Measurements from ENCODE around the gene EEA1. TPM values are rescaled to one million over a fixed set of nuclear protein-coding genes. Genes with fewer than 3 reads are reported as not detected.
A peak's percentile ranks its signal among the peaks of the same experiment; 100 is the strongest.

EEA1 gene
- total and polyA plus RNA-seq, 2 of the 4 experiments (the other 2 are of a cell fraction), result 4.6 to 12.5 TPM

- Histone ChIP-seq H2BK5ac (ENCODE audit: low read depth, low read length, poor library complexity, severe bottlenecking) (peak overlapping the region; percentile 54), H3K4me2 (ENCODE audit: low read depth, low read length) (no peak overlapping the region), H2AK9ac (replicated peaks; ENCODE audit: low read depth, low read length, poor library complexity) (no peak overlapping the region), H4K91ac (ENCODE audit: insufficient read depth, low read depth, low read length) (no peak overlapping the region), H3K4ac (ENCODE audit: low read depth, low read length) (no peak overlapping the region), H3K27ac (ENCODE audit: insufficient read depth, low read length) (no peak overlapping the region), H3K9ac (ENCODE audit: low read depth, low read length) (no peak overlapping the region), H3K36me3 (ENCODE audit: control insufficient read depth, insufficient read depth, low read length) (peaks cover 17% of the 10 kb centered on the region), H2AFZ (replicated peaks; ENCODE audit: low read length, poor library complexity) (no peak overlapping the region), H4K5ac (ENCODE audit: low read depth, low read length) (no peak overlapping the region), H3K4me3 (ENCODE audit: insufficient read depth, low read depth, low read length) (no peak overlapping the region), H2BK15ac (ENCODE audit: low read depth, low read length) (no peak overlapping the region), H2BK120ac (ENCODE audit: low read depth, low read length) (no peak overlapping the region), H3K4me1 (ENCODE audit: control insufficient read depth, insufficient read depth, low read length) (peaks cover 6% of the 10 kb centered on the region), H2BK20ac (ENCODE audit: low read depth, low read length) (no peak overlapping the region), H4K20me1 (ENCODE audit: insufficient read depth, low read length) (no peaks in the 10 kb centered on the region), H3K27me3 (ENCODE audit: control insufficient read depth, insufficient read depth, low read length) (no peaks in the 10 kb centered on the region), H3K9me3 (ENCODE audit: control insufficient read depth, insufficient read depth, low read length) (no peaks in the 10 kb centered on the region), H4K8ac (ENCODE audit: low read depth in 2 of 2, low read length in 2 of 2) (no peak overlapping the region), H3K9me1 (ENCODE audit: insufficient read depth, low read length) (peaks cover 10% of the 10 kb centered on the region), H3K14ac (replicated peaks; ENCODE audit: low read depth, low read length) (no peak overlapping the region), H3K23ac (ENCODE audit: low read depth, low read length) (no peak overlapping the region), H2AK5ac (ENCODE audit: low read depth, low read length) (no peak overlapping the region), H3K79me1 (ENCODE audit: low read depth in 1 of 2, low read length in 2 of 2) (peaks cover 20 to 50% of the 10 kb centered on the region in 2 experiments), H3K56ac (ENCODE audit: extremely low read depth, insufficient read depth, low read length) (no peak overlapping the region), H3K18ac (ENCODE audit: low read depth, low read length) (no peak overlapping the region)
- DNase-seq (no peak), ATAC-seq (ENCODE audit: low read depth) (peak; percentile 29)
- ChIA-PET POLR2A (ENCODE audit: unreplicated experiment) (no interaction called here), CTCF (interaction anchor here (0.6 to 1.4 kb wide), 6 partner anchors 13 to 1584 kb away, joined by 3 to 6 read pairs (median 3); no protein-coding TSS in a partner anchor)
- dilution Hi-C loops (cut with HindIII; ENCODE audit: low sequenced_read_pairs, unreplicated experiment) (no loop called here), intact Hi-C loops (cut with micrococcal nuclease) (no loop called here), in situ Hi-C loops (cut with MboI; ENCODE audit: low sequenced_read_pairs) (no loop called here)
- TF ChIP-seq RCOR1 (IDR thresholded peaks at IDR 0.05; ENCODE audit: insufficient replicate concordance, low read length), result no peak
- TF ChIP-seq CHD1 (IDR thresholded peaks at IDR 0.05; ENCODE audit: low read depth, low read length), result no peak
- no peak for TF ChIP-seq CEBPB (IDR thresholded peaks at IDR 0.05; ENCODE audit: low read depth, low read length)
- TF ChIP-seq FOS (IDR thresholded peaks at IDR 0.05; ENCODE audit: low read depth, low read length), result no peak
- TF ChIP-seq MAZ (IDR thresholded peaks at IDR 0.05; ENCODE audit: borderline replicate concordance, low read depth, low read length), result no peak
- TF ChIP-seq BHLHE40 (IDR thresholded peaks at IDR 0.05; ENCODE audit: low read depth, low read length), result no peak
- TF ChIP-seq USF2 (IDR thresholded peaks at IDR 0.05; ENCODE audit: low read depth, low read length), result no peak
- TF ChIP-seq MXI1 (IDR thresholded peaks at IDR 0.05; ENCODE audit: borderline replicate concordance, low read depth, low read length), result no peak
- TF ChIP-seq CTCF (conservative IDR thresholded peaks at IDR 0.05; ENCODE audit: low read depth, low read length), result no peak
- TF ChIP-seq MAFK (IDR thresholded peaks at IDR 0.05; ENCODE audit: low read depth, low read length), result no peak
- no peak for TF ChIP-seq RFX5 (IDR thresholded peaks at IDR 0.05; ENCODE audit: low read depth, low read length)
- no peak for TF ChIP-seq RAD21 (IDR thresholded peaks at IDR 0.05; ENCODE audit: low read length)
- no peak for TF ChIP-seq SMC3 (IDR thresholded peaks at IDR 0.05; ENCODE audit: low read depth, low read length)
- no peak for TF ChIP-seq POLR2A (IDR thresholded peaks at IDR 0.05; ENCODE audit: low read depth, low read length)
- no peak for TF ChIP-seq NFE2L2 (IDR thresholded peaks at IDR 0.05; ENCODE audit: low read depth, low read length)
- TF ChIP-seq ELK1 (IDR thresholded peaks at IDR 0.05; ENCODE audit: borderline replicate concordance, low read depth, low read length), result no peak
- no TSS peak for BruUV-seq (replicated peaks)
- no CpG with 5 or more reads among the region's 7 CpGs for WGBS, 2 experiments (ENCODE audit: extremely low coverage in 2 of 2, insufficient read length in 1 of 2)
These were observed 69.3 kb downstream of the EEA1 start for GRCh38 chr12:92859650-92860386.
